Sciatic nerve (tissue), 2 donors: Measurements from ENCODE around the gene HNRNPD. TPM values are rescaled to one million over a fixed set of nuclear protein-coding genes. Genes with fewer than 3 reads are reported as not detected.
"Not testable (repeated sequence)": the region's sequence is repeated elsewhere in the genome, so short reads cannot be mapped to it uniquely, and the experiment has no call there.

Experiments
- ATAC-seq: fragments of 200-7000 bp; cut with Tn5 transposase; one replicate; pipeline ENCODE4 v1.9.1; 2020; ENCODE audit warnings: mild to moderate bottlenecking, moderate library complexity
- DNase-seq: peaks from one replicate; pipeline ENCODE4 v3.0.0-alpha.2; 2020; ENCODE audit warnings: low spot score
- intact Hi-C: fragments of 100-400 bp; cut with DNase I; formaldehyde crosslinking; loops from one replicate; pipeline ENCODE4 v1.14.2; 2022
- total RNA-seq: library from RNA; stranded (reverse); fragmentation: NEBNext Ultra II Directional; extraction: Animal tissue kit (Norgen Biotek cat#: 25700); gene quantifications from one replicate; pipeline ENCODE4 v1.2.1, GENCODE V29; 2021
- donor health status: DM: no; HTN: no; CAD: no.
- donor health status: DM: no; HTN: no; CAD: no.

HNRNPD gene
- total RNA-seq, 1 donor from 2014 or later, result 160 TPM

- ATAC-seq, result no peak
- intact Hi-C loops, result loop anchor here (5.0 kb wide), 1 partner anchor 421 kb away; no protein-coding TSS in a partner anchor
Measured at GRCh38 chr4:82380831-82381230, 7.0 kb upstream of the HNRNPD start.

DNA sequence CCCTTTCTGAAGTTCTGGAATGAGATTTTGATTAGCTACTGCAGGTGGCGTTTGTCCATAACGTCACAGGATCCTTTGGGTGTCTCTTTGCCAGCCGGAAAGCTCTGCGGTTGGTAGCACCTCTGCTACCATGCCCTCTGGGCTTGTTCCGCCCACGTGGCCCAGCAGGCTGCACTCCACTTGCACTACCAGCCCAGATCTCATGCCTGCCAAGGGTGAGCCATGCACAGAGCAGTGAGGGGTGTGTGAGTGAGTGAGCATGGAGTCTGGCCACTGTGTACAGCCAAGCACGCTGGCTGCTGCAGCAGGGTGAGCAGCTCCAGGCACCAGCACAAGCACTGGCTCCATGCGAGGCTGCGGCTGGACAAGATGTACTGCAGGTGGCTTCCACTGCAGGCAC is 6.6 kb upstream of the HNRNPD start:
- peak; percentile 55 for ATAC-seq
- intact Hi-C loops, result loop anchor here (5.0 kb wide), 1 partner anchor 422 kb away; no protein-coding TSS in a partner anchor
- no peak for DNase-seq

More at GRCh38 chr4:82380831-82381230, 7.0 kb upstream of the HNRNPD start:
- no peak for DNase-seq

DNA sequence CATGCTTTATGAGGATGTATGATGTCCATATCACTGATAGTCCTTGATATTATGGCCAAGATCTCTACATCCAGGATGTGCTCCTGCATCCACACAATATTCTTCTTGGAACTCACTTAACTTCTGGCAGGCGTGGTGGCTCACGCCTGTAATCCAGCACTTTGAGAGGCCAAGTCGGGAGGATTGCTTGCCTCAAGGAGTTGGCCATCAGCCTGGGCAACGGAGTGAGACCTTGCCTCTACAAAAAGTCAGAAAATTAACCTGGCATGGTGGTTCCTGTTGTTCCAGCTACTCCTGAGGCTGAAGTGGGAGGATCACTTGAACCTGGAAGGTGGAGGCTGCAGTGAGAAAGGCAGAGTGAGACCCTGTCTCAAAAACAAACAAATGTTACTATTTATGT is 2.3 kb upstream of the HNRNPD start:
- DNase-seq (no peak), ATAC-seq (no peak)
- intact Hi-C loops, result loop anchor here (10.0 kb wide), 1 partner anchor 49 kb away; no protein-coding TSS in a partner anchor

- intact Hi-C loops, result loop anchor here (10.0 kb wide), 1 partner anchor 51 kb away; no protein-coding TSS in a partner anchor
- DNase-seq, result no peak
- ATAC-seq, result no peak
Measured at GRCh38 chr4:82373486-82373815, 340 bp downstream of the HNRNPD start.

GRCh38 chr4:82372517-82373485 is 990 bp downstream of the HNRNPD start:
- DNase-seq (peak; percentile 81), ATAC-seq (peak; percentile 30)
- intact Hi-C loops, result loop anchor here (10.0 kb wide), 1 partner anchor 52 kb away; no protein-coding TSS in a partner anchor

DNA sequence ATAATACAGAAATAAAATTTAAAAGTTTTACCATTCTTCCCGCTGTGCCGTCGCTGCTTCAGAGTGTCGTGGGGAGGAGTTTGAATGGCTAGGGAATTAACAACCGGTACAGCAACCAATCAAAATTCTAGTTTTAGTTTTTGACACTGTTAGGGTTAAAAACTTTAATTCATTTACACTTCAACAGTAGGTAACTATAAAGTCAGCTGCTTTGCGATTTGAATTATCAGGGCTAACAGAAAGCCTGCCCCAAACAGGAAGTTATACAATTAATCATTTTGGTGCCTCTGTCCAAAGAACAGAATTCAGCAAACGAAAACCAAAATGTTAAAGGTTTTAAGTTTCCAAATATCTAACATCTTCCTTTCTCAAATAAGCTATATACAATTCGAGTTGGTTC is 2.3 kb downstream of the HNRNPD start:
- intact Hi-C loops, result loop anchor here (10.0 kb wide), 1 partner anchor 53 kb away; no protein-coding TSS in a partner anchor
- ATAC-seq (no peak), DNase-seq (no peak)

DNA sequence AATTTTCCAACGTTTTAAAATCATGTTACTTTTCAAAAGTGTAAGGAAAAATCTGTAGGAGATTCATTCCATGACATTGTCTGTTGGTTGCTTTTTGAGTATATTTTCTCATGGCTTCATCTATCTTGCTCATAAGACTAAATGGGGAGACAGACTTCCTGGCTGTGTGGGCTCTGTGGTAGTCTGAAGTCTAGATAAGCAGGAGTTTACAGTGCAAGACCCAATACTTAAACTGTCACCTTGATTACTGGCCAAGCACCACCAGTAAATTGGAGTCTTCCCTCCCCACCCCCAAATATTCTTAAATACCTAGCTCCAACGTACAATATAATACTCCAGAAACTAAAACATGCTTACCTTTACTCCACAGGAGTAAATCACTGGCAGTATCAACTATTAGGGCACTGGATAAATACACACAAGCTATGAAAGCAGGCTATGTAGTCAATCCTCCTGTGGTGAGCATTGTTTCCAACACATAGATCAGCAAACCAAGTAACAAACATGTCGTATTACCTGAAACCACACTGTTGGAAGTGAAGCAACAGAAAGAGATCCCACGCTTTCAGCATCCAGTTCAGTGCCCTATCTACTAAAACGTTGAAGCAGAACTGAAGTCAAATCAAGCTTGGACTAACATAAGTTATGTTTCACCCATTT is 6.2 kb downstream of the HNRNPD start:
- no peak for ATAC-seq
- DNase-seq, result no peak
- intact Hi-C loops, result no loop called here

DNA sequence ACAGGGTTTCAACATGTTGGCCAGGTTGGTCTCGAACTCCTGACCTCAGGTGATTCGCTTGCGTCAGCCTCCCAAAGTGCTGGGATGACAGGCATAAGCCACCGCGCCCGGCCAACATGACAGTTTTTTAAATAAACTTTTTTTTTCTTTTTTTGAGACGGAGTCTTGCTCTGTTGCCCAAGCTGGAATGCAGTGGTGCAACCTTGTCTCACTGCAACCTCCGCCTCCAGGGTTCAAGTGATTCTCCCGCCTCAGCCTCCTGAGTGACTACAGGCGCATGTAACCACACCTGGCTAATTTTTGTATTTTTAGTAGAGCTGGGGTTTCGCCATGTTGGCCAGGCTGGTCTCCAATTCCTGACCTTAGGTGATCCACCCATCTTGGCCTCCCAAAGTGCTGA is 7.4 kb downstream of the HNRNPD start:
- intact Hi-C loops, ATAC-seq, DNase-seq: not testable (repeated sequence)

DNA sequence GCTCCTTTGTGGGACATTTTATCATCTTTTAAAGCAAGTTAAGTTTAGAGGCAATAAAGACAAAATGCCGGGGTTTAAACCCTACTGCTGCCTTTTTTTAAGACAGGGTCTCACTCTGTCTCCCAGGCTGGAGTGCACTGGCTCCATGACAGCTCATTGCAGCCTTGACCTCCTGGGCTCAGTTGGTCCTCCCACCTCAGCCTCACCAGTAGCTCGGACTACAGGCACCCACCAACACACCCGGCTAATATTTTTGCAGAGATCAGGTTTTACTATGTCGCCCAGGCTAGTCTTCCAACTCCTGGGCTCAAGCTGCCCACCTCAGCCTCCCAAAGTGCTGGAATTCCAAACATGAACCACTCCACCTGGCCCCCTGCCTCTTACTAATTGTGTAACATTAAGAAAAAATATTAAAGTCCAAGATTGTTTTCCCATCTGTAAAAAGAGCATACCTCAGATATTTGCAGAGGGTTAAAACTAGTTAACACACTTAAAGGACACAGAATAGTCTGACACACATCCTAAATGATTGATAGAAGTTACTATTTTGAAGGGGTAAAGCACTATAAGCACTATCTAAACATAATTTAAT is 9.8 kb downstream of the HNRNPD start:
- no peak for ATAC-seq
- no peak for DNase-seq
- intact Hi-C loops, result no loop called here

DNA sequence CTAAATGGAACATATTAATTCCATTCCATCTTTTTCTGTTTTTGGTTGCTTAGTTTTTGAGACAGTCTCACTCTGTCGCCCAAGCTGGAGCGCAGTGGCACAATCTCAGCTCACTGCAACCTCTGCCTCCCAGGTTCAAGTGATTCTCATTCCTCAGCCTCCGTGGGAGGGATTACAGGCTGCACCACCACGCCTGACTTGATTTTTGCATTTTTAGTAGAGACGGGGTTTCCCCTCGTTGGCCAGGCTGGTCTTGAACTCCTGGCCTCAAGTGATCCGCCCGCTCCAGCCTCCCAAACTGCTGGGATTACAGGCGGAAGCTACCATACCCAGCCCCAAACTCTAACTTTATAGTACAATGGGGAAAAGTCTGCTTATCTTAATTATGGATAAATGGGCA is 11.2 kb downstream of the HNRNPD start:
- DNase-seq, result no peak
- intact Hi-C loops, result no loop called here
- ATAC-seq, result no peak

DNA sequence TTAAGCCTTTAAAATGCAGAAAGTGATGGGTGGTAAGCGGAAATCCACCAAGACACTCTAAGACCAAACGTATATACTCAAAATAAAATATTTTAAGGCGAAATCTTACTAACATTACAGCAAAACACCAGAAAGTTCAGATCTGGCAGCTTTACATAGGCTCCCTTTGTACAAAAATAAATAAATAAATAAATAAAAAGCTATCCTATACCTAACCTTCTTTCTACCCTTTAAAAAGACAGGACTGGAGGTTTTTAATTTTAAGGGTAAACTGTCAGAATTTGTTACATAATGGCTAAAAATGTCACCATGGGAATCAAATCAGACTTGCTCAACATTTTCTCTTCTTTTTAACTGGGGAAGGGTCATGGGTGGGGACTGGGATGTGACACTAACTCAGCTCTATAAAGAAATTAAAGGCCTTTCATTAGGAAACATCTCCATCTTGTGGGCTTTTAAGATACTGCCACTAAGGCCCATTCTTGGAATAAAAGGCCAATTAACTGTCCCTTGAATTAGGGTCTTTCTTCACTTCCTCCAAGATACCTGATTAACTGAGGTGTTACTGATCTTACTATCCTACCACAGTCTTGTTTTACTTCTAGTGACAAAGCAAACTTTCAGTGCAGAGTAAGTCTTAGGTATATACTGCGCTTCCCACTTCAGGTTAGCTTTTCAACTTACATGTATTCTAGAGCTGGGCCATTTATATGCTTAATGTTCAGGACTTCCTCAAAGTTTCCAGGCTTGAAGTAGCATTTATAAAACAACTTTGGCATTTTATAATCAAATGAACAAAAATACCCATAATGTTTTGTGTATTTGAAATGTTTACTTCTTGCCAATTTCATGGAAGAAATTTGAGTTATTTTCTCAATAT is 13.3 kb downstream of the HNRNPD start:
- intact Hi-C loops, result no loop called here
- DNase-seq (no peak), ATAC-seq (peak; percentile 74)

DNA sequence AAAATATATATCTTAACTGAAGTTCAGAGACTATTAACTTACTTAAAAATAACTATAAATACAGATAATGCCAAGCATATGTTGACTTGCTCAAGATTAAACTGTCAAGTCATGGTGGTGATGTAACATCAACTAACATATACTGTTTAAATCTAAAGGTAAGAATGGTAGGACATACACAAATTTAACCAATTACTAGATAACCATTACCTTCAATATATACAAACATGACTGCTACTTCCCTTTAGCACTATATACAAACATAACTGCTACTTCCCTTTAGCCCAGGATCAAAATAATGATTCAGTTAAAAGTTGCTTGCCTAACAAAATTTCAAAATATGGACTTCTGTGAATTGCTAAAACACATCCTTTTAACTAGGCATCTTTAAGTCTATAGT is 14.9 kb downstream of the HNRNPD start:
- intact Hi-C loops, result no loop called here
- ATAC-seq, result no peak
- DNase-seq, result no peak

- intact Hi-C loops, result no loop called here
- ATAC-seq, result no peak
Measured at GRCh38 chr4:82357640-82358039, 16.2 kb downstream of the HNRNPD start.

GRCh38 chr4:82354788-82355187 is 19.0 kb downstream of the HNRNPD start:
- DNase-seq, result no peak
- intact Hi-C loops, result no loop called here
- no peak for ATAC-seq

More at GRCh38 chr4:82357640-82358039, 16.2 kb downstream of the HNRNPD start:
- no peak for DNase-seq

DNA sequence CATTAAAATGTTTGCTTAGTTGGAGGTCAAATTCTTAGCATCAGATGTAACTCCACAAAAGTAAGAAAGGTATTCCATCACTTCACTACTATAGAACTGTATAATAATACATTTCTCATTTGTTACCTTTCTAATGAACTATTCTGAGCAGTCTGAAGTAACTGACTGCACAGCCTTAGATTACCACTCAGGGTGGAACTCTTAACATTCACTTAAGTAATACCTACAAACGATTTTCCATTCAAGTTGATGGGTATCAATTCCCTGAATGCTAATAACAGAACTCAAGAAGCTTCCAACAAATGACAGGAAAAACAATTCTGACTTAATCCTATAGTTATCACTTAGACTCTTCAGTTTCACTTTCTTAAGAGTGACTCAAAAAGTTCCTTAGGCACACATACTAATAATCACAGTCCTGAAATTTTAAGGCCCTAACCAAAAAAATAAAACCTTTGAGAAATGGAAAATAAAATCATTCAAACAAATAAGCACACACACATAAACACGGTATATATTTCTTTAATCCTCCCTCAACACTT is 20.9 kb downstream of the HNRNPD start:
- intact Hi-C loops, result no loop called here
- no peak for ATAC-seq
- DNase-seq, result no peak

DNA sequence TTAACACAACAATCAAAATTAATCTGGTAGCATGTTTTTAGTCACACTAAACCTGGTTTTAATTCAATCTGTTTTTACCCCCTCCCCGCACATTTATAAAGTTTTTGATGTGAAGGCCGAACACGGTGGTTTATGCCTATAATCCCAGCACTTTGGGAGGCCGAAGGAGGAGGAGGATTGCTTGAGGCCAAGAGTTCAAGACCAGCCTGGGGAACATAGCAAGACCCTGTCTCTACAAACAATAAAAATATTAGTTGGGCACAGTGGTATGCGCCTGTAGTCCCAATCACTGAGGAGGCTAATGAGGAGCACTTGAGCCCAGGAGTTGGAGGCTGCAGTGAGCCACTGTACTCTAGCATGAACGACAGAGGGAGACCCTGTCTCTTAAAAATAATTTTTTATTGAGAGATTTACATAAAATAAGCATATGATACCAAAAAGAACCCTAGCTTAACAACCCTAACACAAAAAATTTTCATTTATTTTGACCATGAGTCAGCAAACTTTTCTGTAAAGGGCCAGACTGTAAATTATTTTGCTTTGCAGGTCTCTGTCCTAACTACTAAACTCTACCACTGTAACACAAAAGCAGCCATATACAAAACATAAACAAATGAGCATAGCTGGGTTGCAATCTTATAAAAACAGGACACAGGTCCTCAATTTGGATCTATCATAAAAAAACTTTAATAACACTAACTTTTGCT is 21.5 kb downstream of the HNRNPD start:
- ATAC-seq (no peak), DNase-seq (no peak)
- intact Hi-C loops, result no loop called here

DNA sequence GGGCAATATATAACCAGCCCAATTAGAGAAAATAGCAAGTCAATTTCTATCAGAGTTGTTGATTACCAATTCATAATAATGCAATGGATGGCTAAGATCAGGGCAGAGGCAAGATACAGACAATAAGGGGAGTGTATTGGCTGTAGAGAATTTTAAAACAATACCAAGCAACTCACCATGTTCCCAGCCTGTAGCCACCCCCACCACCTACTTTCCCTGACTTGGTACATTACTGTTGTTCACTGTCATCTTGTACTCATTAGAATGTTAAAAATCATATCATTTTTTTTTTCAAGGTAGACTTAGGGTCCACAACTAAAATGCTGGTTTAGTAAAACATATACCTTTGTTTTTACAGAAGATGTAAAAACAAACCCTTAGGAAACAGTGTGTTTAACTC is 27.7 kb downstream of the HNRNPD start:
- ATAC-seq (no peak), DNase-seq (no peak)
- intact Hi-C loops, result no loop called here

DNA sequence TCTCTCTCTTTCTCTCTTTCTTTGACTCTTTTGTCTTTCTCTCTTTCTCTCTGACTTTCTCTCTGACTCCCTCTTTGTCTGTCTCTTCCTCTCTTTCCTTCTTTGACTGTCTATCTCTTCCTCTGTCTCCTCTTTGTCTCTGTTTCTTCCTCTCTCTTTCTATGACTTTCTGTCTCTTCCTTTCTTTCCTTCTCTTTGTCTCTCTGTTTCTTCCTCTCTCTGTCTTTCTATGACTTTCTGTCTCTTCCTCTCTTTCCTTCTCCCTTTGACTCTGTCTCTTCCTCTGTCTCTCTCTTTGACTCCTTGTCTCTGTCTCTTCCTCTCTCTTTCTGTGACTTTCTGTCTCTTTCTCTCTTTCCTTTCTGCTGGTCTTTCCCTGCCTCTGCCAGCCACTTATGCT is 38.7 kb downstream of the HNRNPD start:
- intact Hi-C loops, result no loop called here
- no peak for ATAC-seq
- no peak for DNase-seq
